HG03457 (cell line): ENCODE results near the gene CFAP92.
"Not testable (repeated sequence)": the region's sequence is repeated elsewhere in the genome, so short reads cannot be mapped to it uniquely, and the experiment has no call there.

Source experiments
- ATAC-seq: cut with Tn5 transposase; IDR thresholded peaks from one replicate; pipeline ENCODE4 v1.9.1; 2021; ENCODE audit warnings: moderate number of reproducible peaks; ENCODE audit not compliant: unreplicated experiment

The CFAP92 gene

DNA sequence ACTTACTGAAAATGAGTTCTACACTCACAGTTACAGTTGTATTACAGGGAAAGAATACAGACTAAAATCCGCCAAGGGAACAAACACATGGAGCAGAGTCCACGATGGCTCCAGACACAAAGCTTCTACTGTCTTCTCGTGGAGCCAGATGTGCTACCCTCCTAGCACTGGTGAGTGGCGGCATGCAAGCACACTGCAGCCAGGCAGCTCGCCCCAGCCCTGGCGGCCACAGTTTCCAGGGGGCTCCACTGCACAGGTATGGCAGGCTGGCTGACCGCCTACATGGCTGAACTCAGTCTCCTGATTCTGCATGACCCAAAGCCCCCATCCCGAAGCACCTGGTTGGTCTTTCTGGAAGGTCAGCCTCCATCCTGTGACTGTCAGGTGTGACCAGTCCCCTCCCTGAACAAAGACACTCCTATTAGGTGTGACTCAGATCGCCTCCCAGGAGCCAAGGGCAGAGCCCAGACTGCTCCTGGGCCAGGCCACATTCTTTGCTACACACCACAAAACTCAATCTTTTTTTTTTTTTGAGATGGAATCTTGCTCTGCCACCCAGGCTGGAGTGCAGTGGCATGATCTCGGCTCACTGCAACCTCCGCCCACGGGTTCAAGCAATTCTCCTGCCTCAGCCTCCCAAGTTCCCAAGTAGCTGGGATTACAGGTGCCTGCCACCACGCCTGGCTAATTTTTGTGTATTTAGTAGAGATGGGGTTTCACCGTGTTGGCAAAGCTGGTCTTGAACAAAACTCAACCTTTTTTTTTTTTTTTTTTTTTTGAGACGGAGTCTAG, 51.5 kb downstream of the CFAP92 start:
- ATAC-seq = no peak

DNA sequence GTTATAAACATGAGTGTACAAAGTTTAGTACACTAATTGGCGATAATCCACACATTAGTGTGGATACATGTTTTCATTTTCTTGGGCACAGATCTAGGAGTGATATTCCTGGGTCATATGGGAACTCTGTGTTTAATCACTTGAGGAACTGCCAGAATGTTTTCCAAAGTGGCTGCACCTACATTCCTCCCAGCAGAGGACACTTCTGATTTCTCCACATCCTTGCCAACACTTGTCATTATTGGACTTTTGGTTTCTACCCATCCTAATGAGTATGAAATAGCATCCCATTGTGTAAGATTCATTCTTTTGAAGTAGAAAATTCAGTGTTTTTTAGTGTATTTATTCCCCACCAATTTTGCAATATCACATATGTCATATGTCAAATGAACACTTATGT, 53.6 kb downstream of the CFAP92 start:
- ATAC-seq = no peak

DNA sequence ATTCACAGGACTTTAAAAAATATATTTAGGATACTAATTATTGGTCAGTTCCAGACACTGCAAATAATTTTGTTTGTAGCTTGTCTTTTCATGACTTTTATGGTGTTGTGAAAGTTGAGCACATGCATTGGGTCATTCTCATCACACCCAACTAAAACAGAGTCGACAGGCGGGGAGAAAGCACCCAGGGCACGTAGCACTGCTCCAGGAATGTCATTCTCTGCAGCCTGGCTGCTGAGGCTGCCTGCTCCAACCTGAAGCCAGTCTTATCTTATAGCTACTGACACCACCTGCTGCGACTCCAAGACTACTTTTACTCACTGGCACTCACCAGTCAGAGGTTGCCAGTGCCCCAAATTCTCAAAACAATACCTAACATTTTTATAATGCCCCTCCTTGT, 57.5 kb downstream of the CFAP92 start:
- no peak for ATAC-seq

DNA sequence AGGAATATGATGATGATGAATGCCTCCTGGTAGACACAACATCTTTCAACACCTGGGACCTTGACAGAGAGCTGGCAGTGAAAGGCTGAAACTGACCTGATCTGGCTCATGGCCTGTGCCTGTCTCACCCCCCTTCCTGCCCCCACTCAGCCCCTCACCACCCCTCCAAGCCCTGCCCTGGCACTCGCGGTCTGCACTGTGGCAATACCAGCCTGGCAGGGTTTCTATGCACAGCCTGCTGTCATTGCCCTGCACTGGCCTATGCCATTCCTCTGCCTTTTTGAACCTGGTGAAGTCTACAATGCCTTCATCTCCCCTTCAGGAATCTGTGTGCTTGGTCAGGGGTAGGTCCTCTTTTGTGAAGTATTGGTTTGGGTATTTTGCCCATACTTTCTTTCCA, 58.0 kb downstream of the CFAP92 start:
- no peak for ATAC-seq

DNA sequence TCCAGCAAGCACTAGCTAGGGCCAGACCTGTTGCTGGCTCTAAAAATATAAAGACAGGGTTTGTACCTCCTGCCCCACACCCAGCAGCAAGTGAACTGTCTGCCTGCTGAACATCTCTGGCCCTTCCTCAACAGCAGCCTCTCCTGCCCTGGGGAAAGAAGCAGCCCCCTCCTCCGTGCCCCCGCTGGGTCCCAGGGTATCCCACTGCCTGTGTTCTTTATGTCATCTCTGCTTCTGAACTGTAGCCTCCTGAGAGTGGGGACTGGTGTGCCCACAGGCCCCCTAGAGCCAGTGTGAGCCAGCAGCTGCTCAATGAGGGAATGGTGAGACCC, 60.0 kb downstream of the CFAP92 start:
- ATAC-seq = no peak

DNA sequence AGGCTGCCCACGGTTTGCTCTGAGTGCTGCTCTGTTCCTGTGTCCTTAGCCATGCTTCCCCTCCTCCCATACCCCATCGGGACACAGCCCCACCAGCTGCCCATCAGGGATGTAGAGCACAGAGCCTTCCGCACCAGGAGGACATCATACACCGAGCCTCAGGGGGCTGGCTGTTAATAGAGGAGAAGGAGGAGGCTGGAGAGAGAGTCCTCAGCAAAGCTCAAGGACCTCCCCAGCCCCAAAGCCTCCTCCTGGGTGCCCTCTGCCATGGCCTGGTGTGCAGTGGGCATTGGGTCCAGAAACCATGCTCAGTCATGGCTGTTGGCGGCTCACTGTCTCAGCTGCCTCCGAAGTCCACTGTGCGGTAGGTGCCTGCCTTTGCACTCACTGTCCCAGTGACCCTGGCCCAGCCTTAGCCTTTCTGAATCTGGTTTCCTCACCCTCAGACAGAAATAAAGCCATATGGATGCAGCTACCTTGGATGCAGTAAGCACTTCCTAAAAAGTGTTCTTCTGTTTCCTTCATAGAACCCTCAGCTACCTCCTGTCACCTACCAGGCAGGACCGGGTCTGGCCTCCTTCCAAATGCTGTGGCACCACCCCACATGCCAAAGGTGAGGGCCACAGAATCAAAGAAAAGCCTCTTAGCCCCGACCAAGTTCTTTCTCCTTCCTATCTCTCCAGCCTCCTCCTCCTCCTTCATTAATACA, 60.5 kb downstream of the CFAP92 start:
- no peak for ATAC-seq

DNA sequence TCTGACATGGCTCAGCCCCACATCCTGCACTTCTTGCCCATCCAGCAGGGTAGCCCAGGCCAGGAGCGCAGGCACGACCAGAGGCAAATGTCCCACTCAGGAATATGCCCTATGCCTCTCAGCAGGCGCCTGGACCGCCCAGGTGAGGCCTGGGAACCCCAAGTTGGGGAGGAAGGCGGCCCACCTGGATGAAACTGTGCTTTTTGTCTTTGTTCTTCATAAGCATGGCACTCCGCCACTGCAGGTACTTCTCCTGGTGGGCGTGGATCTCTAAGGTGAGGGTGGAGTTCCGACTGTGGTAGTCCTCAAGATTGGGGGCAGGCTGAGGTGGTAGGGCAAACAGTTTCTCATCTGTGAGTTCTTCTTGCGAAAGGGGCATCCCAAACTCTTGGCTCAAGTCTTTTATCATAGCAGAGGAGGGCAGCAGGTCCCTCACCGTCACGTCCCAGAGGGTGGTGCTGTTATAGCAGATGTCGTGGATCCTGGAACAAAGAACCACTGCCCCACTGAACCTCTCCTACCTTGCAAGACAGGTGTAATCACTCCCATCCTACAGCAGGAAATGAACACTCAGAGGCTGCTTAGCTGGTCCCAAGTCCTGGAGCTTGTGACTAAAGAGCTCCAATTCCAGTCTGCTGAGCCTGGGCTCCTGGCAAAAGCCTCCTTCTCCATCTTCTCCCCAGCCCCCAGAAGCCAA, 61.2 kb downstream of the CFAP92 start:
- ATAC-seq = no peak

DNA sequence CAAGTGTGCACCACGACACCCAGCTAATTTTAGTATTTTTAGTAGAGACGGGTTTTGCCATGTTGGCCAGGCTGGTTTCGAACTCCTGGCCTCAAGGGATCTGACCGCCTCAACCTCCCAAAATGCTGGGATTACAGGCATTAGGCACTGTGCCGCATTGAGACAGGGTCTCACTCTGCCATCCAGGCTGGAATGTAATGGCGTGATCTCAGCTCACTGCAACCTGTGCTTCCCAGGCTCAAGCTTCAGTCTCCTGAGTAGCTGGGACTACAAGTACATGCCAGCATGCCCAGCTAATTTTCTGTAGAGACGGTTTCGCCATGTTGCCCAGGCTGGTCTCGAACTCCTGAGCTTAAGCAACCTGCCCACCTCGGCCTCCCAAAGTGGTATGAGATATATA, 62.8 kb downstream of the CFAP92 start:
- ATAC-seq = no peak

DNA sequence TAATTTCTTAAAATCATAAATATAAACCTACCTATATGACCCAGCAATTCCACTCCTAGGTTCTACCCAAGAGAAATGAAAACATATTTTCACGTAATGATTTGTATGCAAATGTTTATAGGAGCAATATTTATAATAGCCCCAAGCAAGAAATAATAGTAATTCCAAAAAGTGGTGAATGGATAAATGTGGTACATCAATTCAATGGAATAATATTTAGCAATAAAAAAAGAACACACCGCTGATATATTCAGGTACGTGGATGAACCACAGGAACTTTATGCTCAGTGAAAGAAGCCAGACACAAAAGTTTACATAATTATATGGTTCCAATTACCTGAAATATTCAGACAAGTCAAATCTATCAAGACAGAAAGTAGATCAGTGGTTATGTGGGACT, 64.5 kb downstream of the CFAP92 start:
- ATAC-seq = no peak

DNA sequence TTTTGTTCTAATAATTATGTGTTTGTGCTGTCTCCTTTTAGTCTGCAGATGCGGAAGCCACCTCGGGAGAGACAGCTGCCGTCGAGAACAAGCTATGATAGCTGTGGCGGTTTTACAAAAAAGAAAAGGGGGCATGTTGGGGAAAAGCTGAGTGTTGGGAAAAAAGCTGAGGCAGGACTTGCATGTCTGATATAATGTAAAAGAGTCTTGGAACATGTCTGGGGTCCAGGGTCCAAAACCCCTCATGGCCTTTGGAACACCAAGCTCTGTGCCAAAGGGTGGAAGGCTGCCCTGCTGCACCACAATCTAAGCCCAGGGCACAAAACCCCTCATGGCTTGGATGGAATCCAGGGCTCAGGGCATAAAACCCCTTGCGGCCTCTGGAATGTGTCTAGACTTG, 69.9 kb downstream of the CFAP92 start:
- ATAC-seq = not testable (repeated sequence)

DNA sequence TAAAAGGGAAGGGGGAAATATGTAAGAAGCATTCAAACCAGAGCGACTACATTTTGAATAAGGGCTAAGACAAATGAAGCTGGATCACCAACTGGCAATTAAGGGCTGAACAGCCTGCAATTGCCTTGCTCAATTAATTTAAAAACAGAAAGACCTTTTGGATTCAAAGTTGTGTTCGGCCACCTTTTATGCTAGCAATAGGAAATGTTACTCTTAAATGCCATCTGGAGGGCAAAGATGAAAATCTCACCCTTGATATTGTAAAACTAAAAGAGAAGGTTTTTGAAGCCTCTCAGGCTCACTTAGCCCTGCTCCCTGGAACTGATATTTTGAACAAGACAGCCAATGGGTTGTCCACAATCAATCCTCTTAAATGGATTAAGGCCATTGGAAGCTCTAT, 70.3 kb downstream of the CFAP92 start:
- ATAC-seq = no peak

DNA sequence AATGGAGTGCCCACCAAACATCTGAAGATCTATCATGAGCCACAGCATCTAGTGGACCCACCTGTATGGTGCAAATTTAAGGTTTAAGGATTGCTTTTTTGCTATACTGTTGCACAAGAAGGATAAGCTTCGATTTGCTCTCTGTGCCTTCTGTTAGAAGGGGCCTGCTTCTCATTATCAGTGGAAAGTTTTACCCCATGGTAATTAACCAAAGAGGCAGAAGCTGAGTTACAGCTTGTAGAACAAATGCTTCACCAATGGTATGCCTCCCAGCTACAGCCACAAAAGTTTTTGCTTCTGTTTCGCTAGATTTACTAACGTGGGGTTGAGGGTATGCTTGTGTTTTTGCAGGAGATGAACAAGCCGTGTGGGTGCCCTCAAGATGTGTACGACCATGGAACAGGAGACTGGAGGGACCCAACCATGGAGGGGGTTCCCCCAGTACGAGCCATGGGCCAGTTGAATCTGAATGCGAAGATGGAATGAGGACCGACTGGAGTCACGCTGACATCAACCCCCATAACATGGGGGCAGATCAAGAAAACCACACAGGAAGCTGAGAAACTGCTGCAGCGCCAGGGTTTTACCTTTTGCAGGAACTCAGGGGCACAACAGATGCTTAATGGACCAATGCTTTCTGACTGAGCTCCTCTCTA, 70.9 kb downstream of the CFAP92 start:
- ATAC-seq = no peak

DNA sequence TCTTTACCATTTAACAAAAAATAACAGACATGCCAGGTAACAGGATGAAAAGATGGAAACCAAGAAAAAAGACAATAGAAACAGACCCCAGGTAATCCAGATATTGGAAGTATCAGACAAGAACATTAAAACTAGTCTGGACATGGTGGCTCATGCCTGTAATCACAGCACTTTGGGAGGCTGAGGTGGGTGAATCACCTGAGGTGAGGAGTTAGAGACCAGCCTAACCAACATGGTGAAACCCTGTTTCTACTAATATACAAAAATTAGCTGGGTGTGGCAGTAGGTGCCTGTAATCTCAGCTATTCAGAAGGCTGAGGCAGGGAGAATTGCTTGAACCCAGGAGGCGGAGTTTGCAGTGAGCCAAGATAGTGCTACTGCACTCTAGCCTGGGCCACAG, 73.9 kb downstream of the CFAP92 start:
- ATAC-seq = no peak

DNA sequence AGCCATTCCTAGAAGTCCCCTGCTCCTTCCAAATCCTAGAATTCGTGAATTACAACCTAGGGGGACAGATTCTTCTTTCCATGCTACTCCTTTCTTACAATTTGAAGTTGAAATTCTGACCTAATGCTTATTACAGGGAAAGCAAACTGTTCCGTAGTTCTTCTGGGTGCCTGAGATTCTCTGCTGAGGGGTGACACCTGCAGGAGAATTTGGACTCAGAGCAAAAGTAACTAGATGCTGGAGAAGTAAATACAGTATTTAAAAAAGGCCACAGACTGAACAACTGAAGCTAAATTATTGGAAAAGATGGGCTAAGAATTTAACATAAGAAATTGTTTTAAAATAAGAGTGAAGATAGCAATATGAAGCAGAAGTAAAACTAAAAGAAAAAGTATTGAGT, 76.6 kb downstream of the CFAP92 start:
- no peak for ATAC-seq

DNA sequence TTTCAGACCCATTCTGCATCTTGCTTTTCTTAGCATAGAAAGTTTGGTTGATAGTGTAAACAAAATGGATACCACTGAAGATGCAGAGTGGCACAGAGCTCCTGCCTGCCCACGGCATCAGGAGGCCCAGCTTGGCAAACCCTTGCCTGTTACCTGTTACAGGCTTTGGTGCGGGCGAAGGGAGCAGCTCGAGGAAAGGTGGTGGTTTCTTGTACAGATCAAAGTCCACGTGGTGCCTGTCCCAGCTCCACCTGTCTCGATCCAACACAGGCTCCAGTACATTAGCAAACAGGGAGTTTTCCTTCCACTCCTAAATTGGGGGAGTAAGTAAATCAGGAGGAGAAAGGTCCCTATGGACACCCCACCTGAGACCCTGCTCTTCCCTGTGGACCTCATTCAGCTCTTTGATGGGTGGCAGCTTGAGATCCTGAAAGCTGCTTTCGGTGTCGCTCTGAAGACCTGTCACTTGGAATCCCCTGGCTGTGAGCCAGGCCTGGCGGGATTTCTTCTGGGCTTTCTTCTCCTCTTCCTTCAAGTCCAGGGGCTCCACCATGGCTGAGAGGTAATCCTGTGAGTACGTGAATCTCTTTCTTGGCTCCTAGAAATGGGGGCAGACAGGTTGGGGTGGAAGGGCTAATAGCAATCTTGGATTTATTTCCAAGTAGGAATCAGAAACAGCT, 78.8 kb downstream of the CFAP92 start:
- ATAC-seq = no peak

DNA sequence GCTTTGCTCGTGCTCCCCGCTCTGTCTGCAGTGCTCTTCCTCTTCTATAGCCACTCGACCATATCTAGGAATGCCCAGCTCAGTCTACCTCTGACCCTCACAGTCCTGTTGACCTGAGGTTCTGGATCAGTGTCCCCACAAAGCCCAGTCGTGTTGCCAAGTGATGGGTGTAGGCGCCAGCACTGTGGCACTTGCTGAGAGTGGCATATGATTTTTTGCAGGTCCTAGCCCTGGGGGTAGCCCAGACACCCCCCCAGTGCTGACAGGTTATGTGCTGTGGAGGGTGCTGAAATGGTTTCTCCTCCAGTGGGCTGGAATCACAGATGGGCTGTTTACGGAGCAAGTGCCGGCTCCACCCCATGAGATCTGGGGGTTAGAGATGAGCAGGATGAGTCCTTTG, 82.0 kb downstream of the CFAP92 start:
- ATAC-seq = no peak

DNA sequence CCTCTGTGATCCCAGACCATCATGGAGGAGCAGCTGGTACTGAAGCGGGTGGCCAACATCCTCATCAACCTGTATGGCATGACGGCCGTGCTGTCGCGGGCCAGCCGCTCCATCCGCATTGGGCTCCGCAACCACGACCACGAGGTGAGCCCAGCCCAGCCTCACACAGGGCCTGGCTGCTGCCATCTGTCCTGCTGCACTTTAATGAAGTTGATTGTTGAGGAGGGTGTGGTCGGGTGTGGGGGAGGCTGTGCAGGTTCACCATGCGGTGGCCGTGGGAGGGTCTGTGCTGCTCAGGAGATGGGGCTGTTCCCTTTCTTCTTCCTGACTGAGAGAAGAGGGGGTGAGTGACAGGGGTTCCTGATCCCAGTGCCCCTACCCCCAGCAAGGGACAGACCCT, 83.9 kb downstream of the CFAP92 start:
- no peak for ATAC-seq

DNA sequence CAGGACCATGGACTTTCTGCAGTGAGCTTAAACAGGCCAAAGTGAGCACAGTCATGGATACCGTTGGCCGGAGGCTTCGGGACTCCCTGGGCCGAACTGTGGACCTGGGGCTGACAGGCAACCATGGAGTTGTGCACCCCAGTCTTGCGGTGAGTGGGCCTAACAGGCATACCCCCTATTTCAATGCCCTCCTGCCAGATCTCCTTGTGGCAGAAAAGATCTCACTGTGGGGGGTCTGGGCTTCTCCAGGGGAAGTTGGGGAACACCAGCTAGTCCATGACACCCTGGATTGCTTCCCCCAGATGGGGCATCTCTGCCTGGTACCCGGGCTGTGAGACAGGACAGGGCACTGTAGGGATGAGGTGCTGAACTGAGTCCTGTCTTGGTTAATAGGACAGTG, 84.9 kb downstream of the CFAP92 start:
- no peak for ATAC-seq

DNA sequence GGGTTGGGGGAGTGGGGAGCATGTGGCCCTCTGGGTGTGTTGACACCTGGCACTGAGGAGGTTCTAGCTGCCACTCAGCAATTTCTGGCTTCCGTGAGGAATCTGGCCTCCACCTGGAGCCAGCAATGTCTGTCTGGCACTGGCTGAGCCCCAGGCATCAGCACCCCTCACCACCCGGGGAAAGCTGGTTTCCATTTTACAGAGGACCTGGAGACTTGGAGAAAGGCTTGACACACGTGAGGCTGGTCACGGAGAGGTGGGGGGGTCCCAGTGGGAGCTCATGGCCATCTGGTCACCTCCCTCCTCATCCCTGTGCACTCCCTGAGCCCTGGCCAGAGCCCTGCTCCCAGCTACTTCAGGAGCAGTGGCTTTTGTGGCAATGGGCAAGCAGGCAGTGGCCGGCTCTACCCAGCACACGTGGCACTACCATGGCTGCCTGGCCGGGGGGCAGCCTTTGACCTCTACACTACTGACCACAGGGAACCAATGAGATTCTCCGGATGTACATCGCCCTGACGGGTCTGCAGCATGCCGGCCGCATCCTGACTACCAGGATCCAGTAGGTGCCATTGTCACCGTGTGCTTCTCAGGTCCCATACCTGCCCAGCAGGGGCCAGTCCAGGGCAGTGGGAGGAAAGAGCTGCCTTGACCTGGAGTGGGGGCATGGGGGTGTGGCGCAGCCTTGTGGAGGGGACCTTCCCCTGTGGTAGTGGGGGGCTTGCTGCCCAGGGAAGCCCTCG, 86.0 kb downstream of the CFAP92 start:
- no peak for ATAC-seq

DNA sequence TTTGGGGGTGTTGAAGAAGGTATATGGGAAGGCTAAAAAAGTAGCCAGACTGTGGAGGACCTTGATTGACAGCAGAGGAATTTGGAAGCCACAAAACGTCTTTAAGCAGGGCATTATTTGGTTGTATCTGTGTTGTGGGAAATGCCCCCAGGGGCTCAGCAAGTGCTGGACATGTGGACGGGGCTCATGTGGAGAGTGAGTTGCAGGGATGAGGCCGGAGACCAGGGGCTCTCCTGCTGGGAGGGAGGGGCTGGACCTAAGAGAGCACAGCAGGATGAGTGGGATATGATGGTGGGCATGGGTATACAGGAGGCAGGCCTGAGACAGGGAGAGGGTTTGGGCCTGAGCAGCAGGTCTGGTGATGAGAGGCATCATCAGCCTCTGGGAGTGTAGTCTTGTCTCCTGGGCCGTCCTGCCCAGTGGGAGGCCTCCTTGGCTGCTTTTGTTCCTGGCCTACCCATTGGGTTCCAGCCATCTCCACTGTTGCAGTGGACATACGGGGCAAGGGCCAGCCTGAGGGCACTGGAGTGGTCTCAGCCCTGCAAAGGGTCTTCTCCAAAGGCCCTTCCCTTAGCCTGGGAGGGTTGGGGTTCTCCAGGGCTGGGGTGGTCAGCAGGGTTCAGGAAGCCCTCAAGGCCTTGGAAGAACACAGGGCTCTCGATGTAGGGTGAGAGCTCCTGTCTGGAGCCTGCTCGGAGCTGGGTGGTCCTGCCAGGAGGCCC, 86.9 kb downstream of the CFAP92 start:
- no peak for ATAC-seq
